HG03045 (cell line): ENCODE measurements around the gene SYMPK.

Experiments used
- ATAC-seq: cut with Tn5 transposase; IDR thresholded peaks from one replicate; pipeline ENCODE4 v1.9.1; 2021; ENCODE audit warnings: mild to moderate bottlenecking, moderate library complexity; ENCODE audit not compliant: unreplicated experiment

Gene SYMPK

DNA sequence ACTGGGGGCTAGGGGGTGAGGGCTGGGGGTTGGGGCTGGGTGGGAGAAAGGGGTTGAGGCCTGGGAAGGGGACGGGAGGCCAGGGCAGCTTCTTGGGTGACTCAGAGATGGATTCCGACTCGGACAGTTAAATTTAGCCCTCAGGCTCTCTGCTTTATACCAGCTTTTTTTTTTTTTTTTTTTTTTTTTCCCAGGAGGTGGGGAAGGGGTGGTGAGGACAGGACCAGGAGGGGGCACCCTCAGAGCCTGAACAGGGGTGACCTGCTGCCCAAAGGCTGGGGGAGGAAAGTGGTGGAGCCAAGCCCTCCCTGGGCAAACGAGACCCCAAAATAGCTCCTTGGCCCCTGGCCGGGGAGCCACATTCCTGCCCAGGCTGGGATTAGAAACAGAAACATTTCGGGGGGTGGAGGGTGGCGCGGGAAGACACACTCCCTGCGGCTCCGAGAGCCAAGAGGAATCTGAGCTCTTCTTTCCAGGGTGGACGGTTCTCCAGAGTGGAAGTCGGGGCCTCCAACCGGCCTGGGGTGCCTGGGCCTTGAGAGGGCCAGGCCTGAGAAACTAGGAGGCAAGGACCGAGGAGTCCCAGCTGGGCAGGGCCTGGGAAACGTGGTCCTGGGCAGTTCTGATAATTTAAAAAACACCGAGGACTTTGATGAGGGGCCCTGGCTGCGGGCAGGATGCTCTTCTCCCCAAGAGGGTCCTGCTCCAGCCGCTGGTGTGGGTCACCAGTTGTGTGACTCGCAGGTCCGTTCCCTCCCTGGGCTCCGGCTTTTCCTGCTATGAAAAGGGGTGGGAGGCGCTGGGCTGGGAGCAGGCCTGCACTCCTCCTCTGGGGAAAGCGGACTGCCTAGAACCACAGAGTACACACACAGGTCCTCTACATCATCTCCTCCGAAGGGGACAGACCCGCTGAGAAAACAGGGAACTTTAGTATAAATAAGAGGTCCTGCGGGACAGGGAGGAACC lies 79.8 kb downstream of the SYMPK start:
- no peak for ATAC-seq

GRCh38 chr19:45782162-45782691 lies 80.7 kb downstream of the SYMPK start, which contains the start of gene DMPK:
Gene DMPK, minus strand, starts transcription at chr19:45782490. Its CDS starts 138 bp downstream, at chr19:45782352.
- ATAC-seq: no peak

DNA sequence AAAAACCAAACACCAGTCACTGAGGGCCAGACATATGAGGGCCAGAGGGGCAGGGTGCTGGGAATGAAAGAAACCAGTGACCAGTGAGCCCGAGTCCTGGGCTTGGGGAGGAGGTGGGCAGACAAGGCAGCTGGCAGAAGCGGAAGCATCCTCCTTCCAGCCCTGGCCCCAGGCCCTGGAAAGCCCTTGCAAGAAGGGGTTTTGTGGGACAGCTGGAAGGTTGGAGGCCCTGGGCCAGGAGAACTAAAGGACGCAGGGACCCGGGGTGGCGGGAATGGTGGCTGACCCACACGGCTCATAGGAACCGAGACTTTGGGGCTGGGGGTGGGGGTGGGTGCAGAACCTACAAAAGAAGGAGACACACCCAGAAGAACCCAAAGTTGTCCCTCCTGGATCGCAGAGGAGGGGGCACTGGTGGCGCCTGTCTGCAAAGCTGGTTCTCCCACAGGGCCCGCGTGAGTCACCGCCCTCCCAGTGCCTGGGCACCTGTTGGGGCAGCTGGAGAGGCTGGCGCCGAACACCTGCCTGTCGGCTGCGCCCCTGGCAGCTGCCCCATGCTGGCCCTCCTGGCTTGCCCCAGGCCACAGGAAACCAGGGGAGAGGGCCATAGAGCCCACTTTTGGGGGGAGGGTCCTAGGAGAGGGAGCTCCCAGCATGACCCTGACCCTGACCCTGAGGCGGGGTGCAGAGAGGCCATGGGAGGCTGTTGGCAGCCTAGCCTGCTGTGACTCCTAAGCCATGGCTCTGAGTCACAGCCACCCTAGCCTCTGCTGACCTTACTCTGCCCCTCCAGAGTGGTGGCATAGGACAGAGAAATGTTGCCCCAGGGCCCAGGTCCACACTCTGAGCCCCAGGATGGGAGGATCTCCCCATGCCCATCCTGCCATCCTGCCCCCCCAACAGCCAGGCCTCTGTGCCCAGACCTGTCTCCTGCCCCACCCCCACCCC lies 81.5 kb downstream of the SYMPK start:
- no peak for ATAC-seq

DNA sequence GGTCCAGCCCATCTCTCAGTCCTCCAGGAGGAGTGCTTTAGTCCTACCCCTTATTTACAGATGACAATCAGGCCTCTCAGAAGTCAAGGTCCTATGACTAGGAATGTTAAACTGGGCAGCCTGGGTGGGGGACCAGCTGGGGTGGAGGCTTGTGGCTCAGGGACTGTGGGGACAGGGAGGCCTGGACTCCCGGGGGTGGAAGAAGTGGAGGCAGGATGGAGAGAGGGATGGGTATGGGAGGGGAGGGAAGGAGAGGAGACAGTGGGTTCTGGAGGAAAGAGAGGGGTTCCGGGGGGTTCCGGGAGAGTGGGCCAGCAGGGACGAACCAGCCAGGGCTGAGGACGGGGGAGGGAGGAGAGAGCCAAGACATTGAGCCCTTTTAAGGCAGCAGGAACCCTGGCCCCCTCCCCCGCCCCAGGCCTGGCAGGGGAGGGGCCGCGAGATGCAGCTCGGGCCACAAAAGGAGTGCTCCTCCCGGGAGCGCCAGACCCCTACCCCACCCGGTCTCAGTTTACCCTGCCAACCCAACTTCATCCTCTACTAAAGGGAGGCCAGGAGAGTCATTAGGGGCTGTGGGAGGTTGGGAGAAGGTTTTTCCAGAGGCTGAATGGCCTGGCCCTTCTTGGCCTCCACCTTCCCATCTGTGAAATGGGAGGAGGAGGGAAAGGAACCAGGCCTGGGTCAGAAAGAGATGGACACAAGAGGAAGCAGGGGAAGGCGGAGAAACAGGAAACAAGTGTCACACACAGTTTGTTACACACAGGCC lies 82.3 kb downstream of the SYMPK start:
- ATAC-seq: no peak

- ATAC-seq: no peak
These were observed 82.8 kb downstream of the SYMPK start for GRCh38 chr19:45780146-45780447.

DNA sequence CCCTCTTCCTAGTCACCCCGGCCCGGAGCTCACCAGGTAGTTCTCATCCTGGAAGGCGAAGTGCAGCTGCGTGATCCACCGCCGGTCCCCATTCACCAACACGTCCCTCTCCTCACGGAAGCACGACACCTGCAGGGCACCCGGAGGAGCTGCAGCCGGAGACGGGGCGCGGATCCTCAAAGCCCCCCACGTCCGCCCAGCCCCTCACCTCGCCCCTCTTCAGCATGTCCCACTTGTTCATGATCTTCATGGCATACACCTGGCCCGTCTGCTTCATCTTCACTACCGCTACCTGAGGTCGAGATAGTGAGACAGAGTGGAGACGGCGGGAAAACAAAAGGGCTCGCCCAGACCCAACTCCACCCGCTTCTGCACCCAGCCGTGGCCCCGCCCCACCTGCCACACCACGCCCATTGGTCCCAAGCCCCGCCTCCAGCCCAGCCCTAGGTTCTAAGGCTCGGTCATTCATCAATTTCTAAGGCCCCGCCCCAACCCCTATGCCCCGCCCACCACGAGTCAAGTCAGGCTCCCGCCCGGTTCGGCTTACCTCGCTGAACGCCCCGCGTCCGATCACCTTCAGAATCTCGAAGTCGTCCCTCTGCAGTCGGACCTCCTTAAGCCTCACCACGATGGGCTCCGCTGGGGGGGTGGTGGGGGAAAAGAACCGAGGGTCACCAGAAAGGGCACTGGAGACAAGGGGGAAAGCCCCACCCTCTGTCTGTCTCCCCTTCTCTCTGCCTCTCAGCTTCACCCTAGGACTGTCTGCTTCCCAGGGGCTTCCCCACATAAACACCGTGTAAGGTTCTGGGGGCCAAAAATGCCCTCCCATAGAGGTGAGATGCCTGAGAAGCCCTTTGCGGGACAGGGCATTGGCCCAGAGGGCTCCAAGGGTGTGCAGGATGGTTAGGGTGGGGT lies 83.5 kb downstream of the SYMPK start:
- ATAC-seq: peak; percentile 75

- no peak for ATAC-seq
These were observed 84.8 kb downstream of the SYMPK start for GRCh38 chr19:45778010-45778661.

GRCh38 chr19:45777395-45777961 lies 85.5 kb downstream of the SYMPK start:
- no peak for ATAC-seq

- no peak for ATAC-seq
These were observed 88.2 kb downstream of the SYMPK start for GRCh38 chr19:45774765-45775164.

GRCh38 chr19:45773384-45773783 lies 89.6 kb downstream of the SYMPK start:
- ATAC-seq: no peak

- no peak for ATAC-seq
These were observed 90.0 kb downstream of the SYMPK start for GRCh38 chr19:45772912-45773311.

- ATAC-seq: no peak
These were observed 90.7 kb downstream of the SYMPK start for GRCh38 chr19:45772130-45772840.

DNA sequence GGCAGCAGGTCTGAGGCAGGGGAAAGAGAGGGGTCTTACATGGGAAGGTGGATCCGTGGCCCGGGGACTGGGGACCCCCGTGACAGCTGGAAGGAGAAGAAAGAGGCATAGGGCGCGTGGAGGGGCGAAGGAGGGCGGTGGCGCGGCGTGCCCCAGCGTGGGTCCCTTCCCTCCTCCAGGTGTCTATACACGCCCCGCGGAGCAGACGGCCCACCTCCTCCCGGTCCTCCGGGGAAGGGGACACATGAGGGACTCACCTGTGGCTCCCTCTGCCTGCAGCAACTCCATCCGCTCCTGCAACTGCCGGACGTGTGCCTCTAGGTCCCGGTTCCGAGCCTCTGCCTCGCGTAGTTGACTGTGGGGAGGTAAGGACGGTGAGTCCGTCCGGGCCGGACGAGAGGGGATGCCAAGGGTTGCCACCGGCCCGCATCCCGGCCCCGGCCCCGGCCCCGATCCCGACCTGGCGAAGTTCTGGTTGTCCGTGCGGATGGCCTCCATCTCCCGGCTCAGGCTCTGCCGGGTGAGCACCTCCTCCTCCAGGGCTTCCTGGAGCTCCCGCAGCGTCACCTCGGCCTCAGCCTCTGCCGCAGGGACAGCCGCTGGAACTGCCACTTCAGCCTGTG lies 91.5 kb downstream of the SYMPK start:
- no peak for ATAC-seq

DNA sequence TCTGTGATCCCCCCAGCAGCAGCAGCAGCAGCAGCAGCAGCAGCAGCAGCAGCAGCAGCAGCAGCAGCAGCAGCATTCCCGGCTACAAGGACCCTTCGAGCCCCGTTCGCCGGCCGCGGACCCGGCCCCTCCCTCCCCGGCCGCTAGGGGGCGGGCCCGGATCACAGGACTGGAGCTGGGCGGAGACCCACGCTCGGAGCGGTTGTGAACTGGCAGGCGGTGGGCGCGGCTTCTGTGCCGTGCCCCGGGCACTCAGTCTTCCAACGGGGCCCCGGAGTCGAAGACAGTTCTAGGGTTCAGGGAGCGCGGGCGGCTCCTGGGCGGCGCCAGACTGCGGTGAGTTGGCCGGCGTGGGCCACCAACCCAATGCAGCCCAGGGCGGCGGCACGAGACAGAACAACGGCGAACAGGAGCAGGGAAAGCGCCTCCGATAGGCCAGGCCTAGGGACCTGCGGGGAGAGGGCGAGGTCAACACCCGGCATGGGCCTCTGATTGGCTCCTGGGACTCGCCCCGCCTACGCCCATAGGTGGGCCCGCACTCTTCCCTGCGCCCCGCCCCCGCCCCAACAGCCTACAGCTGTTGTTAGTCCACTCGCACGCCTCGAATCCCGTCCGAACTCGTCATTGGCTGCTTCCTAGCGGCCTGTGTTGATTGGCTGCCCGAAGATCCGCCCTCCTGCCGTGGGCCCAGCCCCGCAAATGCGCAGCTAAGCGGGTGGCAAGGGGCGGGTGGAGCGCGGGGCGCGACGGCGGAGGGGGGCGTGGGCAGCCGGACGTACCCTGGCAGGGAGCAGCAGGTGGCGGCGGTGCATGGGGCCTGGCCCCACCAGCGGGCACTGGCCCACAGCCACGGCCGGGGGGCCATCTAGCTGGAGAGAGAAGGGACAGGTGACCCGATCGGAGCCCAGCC lies 92.5 kb downstream of the SYMPK start:
- peak; percentile 43 for ATAC-seq

GRCh38 chr19:45769821-45770191 lies 93.1 kb downstream of the SYMPK start:
- no peak for ATAC-seq

GRCh38 chr19:45768984-45769782 lies 93.8 kb downstream of the SYMPK start, which contains the start of gene SIX5:
Gene SIX5, minus strand, starts transcription at chr19:45769252. Its CDS starts 408 bp downstream, at chr19:45768844.
- peak; percentile 61 for ATAC-seq
